Activated CD4-positive, alpha-beta T cell treated with anti-CD3 and anti-CD28 coated beads, Interleukin-2, amount 50 U/mL, for 4 hours (primary cell): Measurements from ENCODE around the gene RAB30.
A peak's percentile ranks its signal among the peaks of the same experiment; 100 is the strongest.
"Not testable (repeated sequence)": the region's sequence is repeated elsewhere in the genome, so short reads cannot be mapped to it uniquely, and the experiment has no call there.

Source experiments
- DNase-seq, 2 experiments: peaks; one replicate each; pipeline ENCODE4 v3.0.0-alpha.2; 2020

RAB30 gene

GRCh38 chr11:82978422-82979099, 93.1 kb downstream of the RAB30 start:
- DNase-seq = no peak

- DNase-seq = no peak
Measured at GRCh38 chr11:82976786-82977185, 94.9 kb downstream of the RAB30 start.

GRCh38 chr11:82975882-82976281, 95.8 kb downstream of the RAB30 start:
- no peak for DNase-seq

- DNase-seq = no peak
Measured at GRCh38 chr11:82974851-82975250, 96.8 kb downstream of the RAB30 start.

- no peak for DNase-seq
Measured at GRCh38 chr11:82974135-82974534, 97.6 kb downstream of the RAB30 start.

- no peak for DNase-seq
Measured at GRCh38 chr11:82972103-82972502, 99.6 kb downstream of the RAB30 start.

GRCh38 chr11:82971519-82971946, 100.2 kb downstream of the RAB30 start:
- not testable (repeated sequence) for DNase-seq

- DNase-seq = not testable (repeated sequence)
Measured at GRCh38 chr11:82970507-82971083, 101.1 kb downstream of the RAB30 start.

- DNase-seq = no peak
Measured at GRCh38 chr11:82969811-82970210, 101.9 kb downstream of the RAB30 start.

GRCh38 chr11:82967381-82967780, 104.3 kb downstream of the RAB30 start:
- DNase-seq = no peak

- DNase-seq = not testable (repeated sequence)
Measured at GRCh38 chr11:82962021-82962420, 109.7 kb downstream of the RAB30 start.

- no peak for DNase-seq
Measured at GRCh38 chr11:82960779-82961143, 110.9 kb downstream of the RAB30 start.

GRCh38 chr11:82959987-82960778, 111.5 kb downstream of the RAB30 start:
- DNase-seq = peak in 1 of 2 experiments; percentile 9

GRCh38 chr11:82955736-82956453, 115.8 kb downstream of the RAB30 start:
- DNase-seq = peak; percentile 29 to 30

GRCh38 chr11:82950502-82950901, 121.2 kb downstream of the RAB30 start:
- not testable (repeated sequence) for DNase-seq

- no peak for DNase-seq
Measured at GRCh38 chr11:82949352-82949751, 122.3 kb downstream of the RAB30 start.

- DNase-seq = no peak
Measured at GRCh38 chr11:82945682-82946081, 126.0 kb downstream of the RAB30 start.

GRCh38 chr11:82945041-82945440, 126.7 kb downstream of the RAB30 start:
- DNase-seq = not testable (repeated sequence)

GRCh38 chr11:82944198-82944597, 127.5 kb downstream of the RAB30 start:
- no peak for DNase-seq

- DNase-seq = not testable (repeated sequence)
Measured at GRCh38 chr11:82943430-82943829, 128.3 kb downstream of the RAB30 start.

GRCh38 chr11:82942376-82942775, 129.3 kb downstream of the RAB30 start:
- no peak for DNase-seq

GRCh38 chr11:82939456-82939855, 132.2 kb downstream of the RAB30 start:
- no peak for DNase-seq

GRCh38 chr11:82937554-82937953, 134.1 kb downstream of the RAB30 start:
- no peak for DNase-seq
